Activated CD4-positive, alpha-beta T cell treated with anti-CD3 and anti-CD28 coated beads, Interleukin-2, amount 10 ng/mL, durations not matched to agents 7 days and 5 days (primary cell): ENCODE results near the gene CMIP. TPM values are rescaled to one million over a fixed set of nuclear protein-coding genes. Genes with fewer than 3 reads are reported as not detected.
A peak's percentile ranks its signal among the peaks of the same experiment; 100 is the strongest.

Experiments
- CTCF ChIA-PET: fragments of 350-600 bp; sonication (Branson Sonifier 250); formaldehyde crosslinking; loops from one replicate; lab custom pipeline; 2021; ENCODE audit warnings: antibody characterized with exemption; lab: Charles Lee
- POLR2A ChIA-PET: fragments of 350-600 bp; sonication (Branson Sonifier 250); formaldehyde crosslinking; loops from one replicate; lab custom pipeline; 2021; ENCODE audit warnings: antibody characterized with exemption; lab: Charles Lee
- DNase-seq: peaks from one replicate; pipeline ENCODE4 v3.0.0-alpha.2; 2020
- H3K27ac Mint-ChIP-seq: one replicate; pipeline ENCODE4 v1.8.0; 2021; ENCODE audit warnings: mild to moderate bottlenecking, moderate library complexity, mixed read lengths
- H3K27me3 Mint-ChIP-seq: one replicate; pipeline ENCODE4 v1.8.0; 2021; ENCODE audit warnings: mixed read lengths
- H3K36me3 Mint-ChIP-seq: one replicate; pipeline ENCODE4 v1.8.0; 2021; ENCODE audit warnings: low read depth, mixed read lengths
- H3K4me1 Mint-ChIP-seq: one replicate; pipeline ENCODE4 v1.8.0; 2021; ENCODE audit warnings: mixed read lengths
- H3K4me3 Mint-ChIP-seq: one replicate; pipeline ENCODE4 v1.8.0; 2021; ENCODE audit warnings: mild to moderate bottlenecking, moderate library complexity, mixed read lengths
- H3K9me3 Mint-ChIP-seq: one replicate; pipeline ENCODE4 v1.8.0; 2021; ENCODE audit warnings: mixed read lengths
- total RNA-seq, 2 experiments: library from RNA; stranded (reverse); gene quantifications; one replicate each; pipeline ENCODE4 v1.2.3, GENCODE V29; 2021

Gene CMIP
- total RNA-seq, 2 experiments from 2014 or later: 44.7 to 46.8 TPM

- DNase-seq: no peak
- Mint-ChIP-seq H3K27me3 (no peaks in the 10 kb centered on the region), H3K4me3 (no peak overlapping the region), H3K9me3 (no peaks in the 10 kb centered on the region), H3K4me1 (no peaks in the 10 kb centered on the region), H3K27ac (no peak overlapping the region), H3K36me3 (peaks cover 10% of the 10 kb centered on the region)
- ChIA-PET CTCF (interaction anchor here (0.6 to 2.4 kb wide), 16 partner anchors 10 to 378 kb away, joined by 3 to 11 read pairs (median 4); no protein-coding TSS in a partner anchor), POLR2A (no interaction called here)
These were observed 253.2 kb downstream of the CMIP start for GRCh38 chr16:81697616-81698309.

GRCh38 chr16:81698310-81698641 lies 253.7 kb downstream of the CMIP start:
- POLR2A ChIA-PET: no interaction called here
- CTCF ChIA-PET: interaction anchor here (1.3 to 2.4 kb wide), 4 partner anchors 16 to 320 kb away, joined by 3 to 8 read pairs (median 5); no protein-coding TSS in a partner anchor
- no peaks in the 10 kb centered on the region for H3K4me1 Mint-ChIP-seq
- H3K4me3 Mint-ChIP-seq: no peak overlapping the region
- peaks cover 8% of the 10 kb centered on the region for H3K36me3 Mint-ChIP-seq
- no peak for DNase-seq
- no peak overlapping the region for H3K27ac Mint-ChIP-seq
- H3K9me3 Mint-ChIP-seq: no peaks in the 10 kb centered on the region
- no peaks in the 10 kb centered on the region for H3K27me3 Mint-ChIP-seq

GRCh38 chr16:81699596-81699995 lies 255.0 kb downstream of the CMIP start:
- POLR2A ChIA-PET: no interaction called here
- Mint-ChIP-seq H3K4me3 (no peak overlapping the region), H3K36me3 (peaks cover 9% of the 10 kb centered on the region), H3K27ac (no peak overlapping the region), H3K27me3 (no peaks in the 10 kb centered on the region), H3K9me3 (no peaks in the 10 kb centered on the region), H3K4me1 (no peaks in the 10 kb centered on the region)
- no peak for DNase-seq
- CTCF ChIA-PET: interaction anchor here (0.8 to 1.5 kb wide), 3 partner anchors 15 to 322 kb away, joined by 3 to 4 read pairs (median 3); no protein-coding TSS in a partner anchor

DNA sequence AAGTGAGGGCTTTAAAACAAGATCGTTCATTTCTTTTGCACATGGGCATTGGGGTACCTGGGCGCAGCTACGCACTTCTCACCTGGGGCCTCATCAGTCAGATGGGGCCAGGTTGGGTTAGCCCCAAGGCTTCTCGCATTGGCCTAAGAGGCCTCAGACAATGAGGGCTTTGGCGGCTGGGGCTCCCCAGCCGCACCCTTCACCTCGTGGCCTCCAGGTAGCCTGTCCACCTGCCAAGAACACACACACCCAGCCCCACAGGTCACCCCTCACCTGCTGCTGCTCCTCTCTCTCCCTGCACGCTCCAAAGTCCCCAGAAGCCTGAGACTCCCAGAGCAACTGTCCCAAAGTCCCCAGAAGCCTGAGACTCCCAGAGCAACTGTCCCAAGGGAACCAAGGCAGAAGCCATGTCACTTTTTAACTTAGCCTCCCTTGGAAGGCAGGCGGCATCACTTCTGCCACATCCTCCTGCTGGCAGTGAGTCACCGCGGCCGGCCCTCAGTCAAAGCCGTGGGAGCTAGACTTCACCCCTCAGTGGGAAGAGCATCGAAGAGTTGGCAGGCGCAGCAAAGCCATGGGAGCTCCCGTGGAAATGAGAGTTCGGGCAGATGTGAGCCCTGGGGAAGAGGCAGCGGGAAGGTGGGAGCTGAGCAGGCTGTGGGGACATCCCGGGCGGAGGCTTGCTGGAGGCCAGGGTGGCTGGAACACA lies 255.6 kb downstream of the CMIP start:
- no peaks in the 10 kb centered on the region for H3K4me1 Mint-ChIP-seq
- H3K27me3 Mint-ChIP-seq: no peaks in the 10 kb centered on the region
- CTCF ChIA-PET: interaction anchor here (0.8 to 1.1 kb wide), 2 partner anchors 14 to 106 kb away, joined by 3 to 4 read pairs; no protein-coding TSS in a partner anchor
- POLR2A ChIA-PET: no interaction called here
- DNase-seq: no peak
- H3K4me3 Mint-ChIP-seq: no peak overlapping the region
- no peaks in the 10 kb centered on the region for H3K9me3 Mint-ChIP-seq
- peaks cover 9% of the 10 kb centered on the region for H3K36me3 Mint-ChIP-seq
- peak overlapping the region; percentile 36 for H3K27ac Mint-ChIP-seq

GRCh38 chr16:81700780-81701165 lies 256.2 kb downstream of the CMIP start:
- H3K9me3 Mint-ChIP-seq: no peaks in the 10 kb centered on the region
- CTCF ChIA-PET: interaction anchor here (1.0 to 1.1 kb wide), 2 partner anchors 11 to 106 kb away, joined by 3 read pairs; no protein-coding TSS in a partner anchor
- POLR2A ChIA-PET: no interaction called here
- H3K36me3 Mint-ChIP-seq: peaks cover 9% of the 10 kb centered on the region
- no peak overlapping the region for H3K4me3 Mint-ChIP-seq
- H3K27ac Mint-ChIP-seq: no peak overlapping the region
- H3K27me3 Mint-ChIP-seq: no peaks in the 10 kb centered on the region
- no peak for DNase-seq
- H3K4me1 Mint-ChIP-seq: no peaks in the 10 kb centered on the region

DNA sequence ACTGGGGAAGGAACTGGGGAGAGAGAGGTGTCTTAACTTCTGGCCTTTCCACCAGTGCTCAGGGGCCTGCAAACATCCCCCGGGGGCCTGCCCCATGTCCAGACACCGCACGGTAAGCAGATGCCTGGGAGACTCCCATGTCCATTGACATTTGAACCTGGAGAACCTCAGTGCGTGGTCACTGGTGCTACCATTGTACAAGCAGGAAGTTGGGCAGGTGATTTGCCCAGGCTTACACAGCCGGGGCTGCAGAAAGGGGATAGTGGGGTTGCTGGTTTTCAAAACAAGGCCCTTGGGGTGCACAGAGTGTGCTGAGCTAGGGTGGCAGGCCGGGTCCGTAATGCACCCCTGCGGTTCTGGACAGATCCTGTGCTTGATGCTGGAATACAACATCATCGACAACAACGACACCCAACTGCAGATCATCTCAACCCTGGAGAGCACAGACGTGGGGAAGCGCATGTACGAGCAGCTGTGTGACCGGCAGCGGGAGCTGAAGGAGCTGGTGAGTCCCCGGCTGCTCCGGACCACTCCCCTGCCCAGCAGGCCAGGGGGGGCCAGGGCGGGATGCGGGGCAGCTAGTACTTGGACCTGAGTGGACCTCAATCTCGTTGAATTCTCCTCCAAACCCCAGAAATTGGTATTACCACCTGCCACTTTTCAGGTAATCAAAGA lies 256.8 kb downstream of the CMIP start:
- Mint-ChIP-seq H3K27me3 (no peaks in the 10 kb centered on the region), H3K36me3 (peaks cover 9% of the 10 kb centered on the region), H3K4me3 (no peak overlapping the region), H3K9me3 (no peaks in the 10 kb centered on the region), H3K27ac (peak overlapping the region; percentile 50), H3K4me1 (no peaks in the 10 kb centered on the region)
- POLR2A ChIA-PET: no interaction called here
- DNase-seq: no peak
- CTCF ChIA-PET: interaction anchor here (1.0 kb wide), 1 partner anchor 10 kb away, joined by 3 read pairs; no protein-coding TSS in a partner anchor

GRCh38 chr16:81702506-81702905 lies 257.9 kb downstream of the CMIP start:
- ChIA-PET CTCF (interaction anchor here (1.4 kb wide), 1 partner anchor 28 kb away, joined by 3 read pairs; no protein-coding TSS in a partner anchor), POLR2A (no interaction called here)
- Mint-ChIP-seq H3K4me3 (no peak overlapping the region), H3K27ac (peak overlapping the region; percentile 37), H3K4me1 (no peaks in the 10 kb centered on the region), H3K36me3 (peaks cover 16% of the 10 kb centered on the region), H3K27me3 (no peaks in the 10 kb centered on the region), H3K9me3 (no peaks in the 10 kb centered on the region)
- DNase-seq: no peak

DNA sequence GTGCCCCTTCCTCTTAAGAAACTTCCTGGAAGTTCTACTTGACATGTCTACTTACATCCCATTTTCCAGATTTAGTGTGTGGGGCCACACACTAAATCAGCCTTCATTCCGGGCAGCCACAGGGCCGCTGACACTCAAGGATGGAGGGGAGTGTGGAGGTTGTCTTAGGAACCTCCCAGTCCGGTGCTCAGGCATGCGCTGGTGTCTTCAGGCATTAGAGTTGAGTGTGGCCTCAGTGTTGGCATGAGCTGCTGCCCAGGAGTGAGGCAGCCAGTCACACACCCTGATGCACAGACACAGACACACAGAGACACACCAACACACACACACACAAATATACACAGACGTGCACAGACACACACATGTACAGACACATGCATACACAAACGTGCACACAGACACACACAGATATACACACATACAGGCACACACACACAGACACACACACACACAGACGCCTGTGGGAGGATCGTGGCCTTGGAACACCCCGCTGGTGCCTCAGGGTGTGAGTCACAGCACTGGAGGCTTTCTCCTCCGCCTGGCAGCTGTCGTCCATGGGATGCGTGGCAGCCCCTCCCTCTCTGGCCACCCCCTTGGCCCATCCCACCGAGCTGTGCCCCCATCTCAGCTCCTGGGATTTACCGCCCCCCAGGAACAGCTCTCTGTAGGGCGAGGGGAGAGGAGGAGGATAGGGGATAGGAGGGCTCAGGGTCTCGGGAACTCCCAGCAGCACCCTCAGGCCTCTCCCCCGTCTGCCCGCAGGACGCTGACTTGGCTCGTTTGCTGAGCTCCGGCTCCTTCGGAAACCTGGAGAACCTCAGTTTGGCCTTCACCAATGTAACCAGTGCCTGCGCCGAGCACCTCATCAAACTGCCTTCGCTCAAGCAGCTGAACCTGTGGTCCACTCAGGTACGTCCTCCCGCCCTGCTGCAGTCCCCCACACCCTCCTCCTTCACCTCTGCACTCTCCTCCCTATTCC lies 258.9 kb downstream of the CMIP start:
- POLR2A ChIA-PET: interaction anchor here (0.6 kb wide), 1 partner anchor 39 kb away, joined by 3 read pairs; no protein-coding TSS in a partner anchor

GRCh38 chr16:81705261-81705660 lies 260.7 kb downstream of the CMIP start:
- peaks cover 20% of the 10 kb centered on the region for H3K36me3 Mint-ChIP-seq
- H3K9me3 Mint-ChIP-seq: no peaks in the 10 kb centered on the region
- no peaks in the 10 kb centered on the region for H3K4me1 Mint-ChIP-seq
- ChIA-PET CTCF (no interaction called here), POLR2A (no interaction called here)
- no peaks in the 10 kb centered on the region for H3K27me3 Mint-ChIP-seq
- no peak for DNase-seq
- no peak overlapping the region for H3K27ac Mint-ChIP-seq
- no peak overlapping the region for H3K4me3 Mint-ChIP-seq

More for the DNA sequence above, 258.9 kb downstream of the CMIP start:
- H3K36me3 Mint-ChIP-seq: peaks cover 16% of the 10 kb centered on the region
- DNase-seq: no peak
- no peak overlapping the region for H3K4me3 Mint-ChIP-seq
- no peak overlapping the region for H3K27ac Mint-ChIP-seq
- H3K9me3 Mint-ChIP-seq: no peaks in the 10 kb centered on the region
- CTCF ChIA-PET: interaction anchor here (1.4 kb wide), 1 partner anchor 27 kb away, joined by 3 read pairs; no protein-coding TSS in a partner anchor
- H3K27me3 Mint-ChIP-seq: no peaks in the 10 kb centered on the region
- no peaks in the 10 kb centered on the region for H3K4me1 Mint-ChIP-seq

- Mint-ChIP-seq H3K27ac (no peak overlapping the region), H3K9me3 (no peaks in the 10 kb centered on the region), H3K27me3 (no peaks in the 10 kb centered on the region), H3K4me1 (no peaks in the 10 kb centered on the region), H3K4me3 (no peak overlapping the region), H3K36me3 (peaks cover 17% of the 10 kb centered on the region)
- DNase-seq: no peak
- POLR2A ChIA-PET: no interaction called here
- CTCF ChIA-PET: interaction anchor here (0.8 kb wide), 1 partner anchor 302 kb away, joined by 3 read pairs; no protein-coding TSS in a partner anchor
These were observed 262.0 kb downstream of the CMIP start for GRCh38 chr16:81706327-81707295.
